IPS-18c (cell line): ENCODE measurements around the gene RASSF7.

Source experiments
- H3K4me3 ChIP-seq: 2 replicates; pipeline ENCODE4 v1.7.0; 2013; ENCODE audit warnings: low read depth, mild to moderate bottlenecking, low read length, moderate library complexity; ENCODE audit not compliant: insufficient read depth
- H3K9me3 ChIP-seq: one replicate; pipeline ENCODE4 v1.6.1; 2013; ENCODE audit warnings: mild to moderate bottlenecking, low read length, moderate library complexity; ENCODE audit not compliant: control insufficient read depth, insufficient read depth

Gene RASSF7

DNA sequence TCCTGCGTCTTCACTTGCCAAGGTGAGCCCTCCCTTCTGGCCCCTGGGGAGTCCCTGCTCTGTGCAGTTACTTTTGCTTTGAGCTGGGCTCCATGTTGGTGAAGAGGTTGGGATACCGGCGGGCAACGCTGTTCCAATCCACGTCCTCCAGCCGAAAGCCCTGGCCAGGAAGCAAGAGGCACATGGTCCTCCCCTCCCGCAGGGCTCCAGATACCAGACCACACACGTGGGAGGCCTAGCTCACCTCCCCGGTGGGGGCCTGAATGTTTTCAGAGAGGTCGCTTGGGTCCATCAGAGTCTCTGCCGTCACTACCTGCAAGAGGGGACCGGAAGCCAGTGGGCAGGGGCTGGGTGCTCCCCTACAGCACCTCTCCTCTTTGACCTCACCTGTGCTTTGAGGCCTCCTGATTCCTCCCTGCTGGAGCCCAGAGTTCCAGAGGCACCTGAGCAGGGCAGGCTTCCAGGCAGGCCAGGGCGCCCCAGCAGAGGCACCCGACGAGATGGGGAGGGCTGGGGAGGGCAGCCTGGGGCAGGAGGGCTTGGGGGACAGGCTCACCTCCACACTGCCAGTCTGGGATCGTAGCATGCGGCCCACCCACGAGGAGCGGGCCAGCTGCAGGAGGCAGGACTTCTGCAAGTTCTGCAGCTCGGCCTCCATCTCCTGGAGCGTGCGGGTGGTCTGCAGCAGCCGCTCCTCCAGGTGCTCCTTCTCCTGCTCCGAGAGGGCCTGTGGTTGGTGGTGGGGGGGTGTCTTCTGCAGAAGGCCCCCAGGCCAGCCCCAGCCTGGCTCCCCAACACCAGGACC, 3.2 kb upstream of the RASSF7 start:
- Histone ChIP-seq H3K9me3 (no peaks in the 10 kb centered on the region), H3K4me3 (no peak overlapping the region)

- H3K4me3 ChIP-seq = no peak overlapping the region
- H3K9me3 ChIP-seq = no peaks in the 10 kb centered on the region
Measured at GRCh38 chr11:558503-558902, 2.3 kb upstream of the RASSF7 start.

DNA sequence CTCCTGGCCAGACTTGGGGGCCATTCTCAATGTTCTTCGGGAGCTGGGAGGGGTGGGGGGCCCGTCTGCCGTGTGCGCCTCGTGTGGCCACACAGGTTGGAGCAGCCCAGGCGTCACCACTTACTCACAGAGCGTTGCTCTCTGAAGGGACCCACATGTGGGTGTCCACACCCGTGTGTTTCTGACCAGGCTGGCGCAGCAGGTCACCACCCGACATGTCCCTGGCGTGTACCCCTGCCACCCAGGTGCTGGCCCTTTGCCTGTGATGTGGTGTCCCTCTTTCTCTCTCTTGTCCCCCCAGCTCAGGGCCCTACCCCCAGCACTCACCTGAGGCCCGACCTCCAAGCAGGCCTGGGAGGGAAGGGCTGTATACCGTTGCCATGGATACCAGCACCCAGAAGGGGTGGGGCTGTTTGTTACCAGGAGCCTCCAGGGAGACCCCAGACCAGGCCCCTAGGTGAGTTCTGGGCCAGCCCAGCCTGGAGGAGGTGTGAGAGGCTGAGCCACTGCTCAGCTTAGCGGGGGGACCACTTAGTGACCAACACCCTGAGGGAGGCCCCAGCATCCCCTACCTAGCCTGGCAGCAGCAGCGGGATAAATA, 1.6 kb upstream of the RASSF7 start:
- no peak overlapping the region for H3K4me3 ChIP-seq
- H3K9me3 ChIP-seq = no peaks in the 10 kb centered on the region

GRCh38 chr11:559712-560304, 962 bp upstream of the RASSF7 start:
- H3K4me3 ChIP-seq = peak overlapping the region; percentile 67

GRCh38 chr11:561148-562003, 606 bp downstream of the RASSF7 start:
- Histone ChIP-seq H3K4me3 (peak overlapping the region; percentile 88), H3K9me3 (no peaks in the 10 kb centered on the region)

More at GRCh38 chr11:559712-560304, 962 bp upstream of the RASSF7 start:
- no peaks in the 10 kb centered on the region for H3K9me3 ChIP-seq

DNA sequence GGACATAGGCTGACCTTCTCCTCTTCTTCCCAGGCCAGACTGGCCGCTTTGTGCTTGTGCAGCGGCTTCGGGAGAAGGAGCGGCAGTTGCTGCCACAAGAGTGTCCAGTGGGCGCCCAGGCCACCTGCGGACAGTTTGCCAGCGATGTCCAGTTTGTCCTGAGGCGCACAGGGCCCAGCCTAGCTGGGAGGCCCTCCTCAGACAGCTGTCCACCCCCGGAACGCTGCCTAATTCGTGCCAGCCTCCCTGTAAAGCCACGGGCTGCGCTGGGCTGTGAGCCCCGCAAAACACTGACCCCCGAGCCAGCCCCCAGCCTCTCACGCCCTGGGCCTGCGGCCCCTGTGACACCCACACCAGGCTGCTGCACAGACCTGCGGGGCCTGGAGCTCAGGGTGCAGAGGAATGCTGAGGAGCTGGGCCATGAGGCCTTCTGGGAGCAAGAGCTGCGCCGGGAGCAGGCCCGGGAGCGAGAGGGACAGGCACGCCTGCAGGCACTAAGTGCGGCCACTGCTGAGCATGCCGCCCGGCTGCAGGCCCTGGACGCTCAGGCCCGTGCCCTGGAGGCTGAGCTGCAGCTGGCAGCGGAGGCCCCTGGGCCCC, 1.4 kb downstream of the RASSF7 start:
- peak overlapping the region; percentile 88 for H3K4me3 ChIP-seq
- no peaks in the 10 kb centered on the region for H3K9me3 ChIP-seq

- no peak overlapping the region for H3K4me3 ChIP-seq
- no peaks in the 10 kb centered on the region for H3K9me3 ChIP-seq
Measured at GRCh38 chr11:563066-563811, 2.5 kb downstream of the RASSF7 start.

DNA sequence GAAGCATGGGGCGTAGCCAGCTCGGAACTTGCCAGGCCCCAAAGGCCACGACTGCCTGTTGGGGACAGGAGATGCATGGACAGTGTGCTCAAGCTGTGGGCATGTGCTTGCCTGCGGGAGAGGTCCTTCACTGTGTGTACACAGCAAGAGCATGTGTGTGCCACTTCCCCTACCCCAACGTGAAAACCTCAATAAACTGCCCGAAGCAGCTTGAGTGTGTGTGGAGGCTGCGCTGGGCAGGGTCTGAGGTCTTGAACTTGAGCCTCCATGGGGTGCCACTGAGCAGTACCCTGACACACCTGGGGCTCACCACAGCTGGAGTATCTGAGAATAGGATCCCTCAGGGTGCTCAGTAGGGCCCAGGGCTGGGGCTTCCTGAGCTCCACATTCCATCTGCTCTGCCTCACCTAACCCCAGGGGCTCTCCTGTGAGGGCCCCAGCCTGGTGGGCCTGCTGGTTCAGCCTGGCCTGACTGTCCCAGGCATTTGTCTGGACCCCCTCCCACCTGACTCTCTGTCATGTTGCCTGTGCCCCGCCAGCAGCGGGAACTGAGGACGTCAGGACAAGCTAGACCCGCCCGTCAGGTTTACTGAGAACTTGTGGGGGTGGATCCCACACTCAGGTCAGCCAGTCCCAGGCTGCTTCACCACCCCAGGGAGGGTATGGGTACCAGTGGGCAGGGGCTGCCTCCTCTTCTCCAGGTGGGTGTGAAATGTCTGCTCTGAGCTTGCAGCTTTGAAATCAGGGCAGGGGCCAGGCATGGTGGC, 3.2 kb downstream of the RASSF7 start:
- Histone ChIP-seq H3K4me3 (no peak overlapping the region), H3K9me3 (no peaks in the 10 kb centered on the region)

DNA sequence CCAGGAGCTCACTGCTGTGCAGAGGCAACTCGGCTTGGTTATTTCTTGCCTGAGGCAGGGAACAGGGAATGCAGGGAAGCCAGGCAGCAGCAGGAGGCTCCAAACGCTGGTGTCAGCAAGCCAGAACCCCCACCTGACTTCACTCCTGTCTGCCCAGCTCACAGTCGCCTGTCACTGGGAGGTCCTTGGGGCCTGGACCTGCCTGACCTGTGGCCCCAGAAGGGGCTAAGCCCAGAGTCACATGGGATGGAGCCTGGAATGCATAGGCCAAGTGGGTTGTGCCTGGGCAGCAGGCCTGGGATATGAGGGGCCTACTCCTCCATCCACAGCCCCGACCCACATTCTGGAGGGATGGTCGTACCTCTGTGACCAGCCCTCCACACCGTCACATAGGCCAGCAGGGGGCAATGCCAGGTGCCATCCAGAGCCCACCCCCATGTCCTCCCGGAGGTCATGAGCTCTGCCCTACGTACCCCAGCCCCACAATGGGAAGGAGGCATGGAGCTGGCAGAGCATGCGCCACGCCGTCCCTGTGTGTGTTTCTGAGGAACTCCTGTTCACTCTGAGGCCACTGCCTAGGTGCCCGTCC, 5.2 kb downstream of the RASSF7 start:
- no peak overlapping the region for H3K4me3 ChIP-seq
- no peaks in the 10 kb centered on the region for H3K9me3 ChIP-seq

DNA sequence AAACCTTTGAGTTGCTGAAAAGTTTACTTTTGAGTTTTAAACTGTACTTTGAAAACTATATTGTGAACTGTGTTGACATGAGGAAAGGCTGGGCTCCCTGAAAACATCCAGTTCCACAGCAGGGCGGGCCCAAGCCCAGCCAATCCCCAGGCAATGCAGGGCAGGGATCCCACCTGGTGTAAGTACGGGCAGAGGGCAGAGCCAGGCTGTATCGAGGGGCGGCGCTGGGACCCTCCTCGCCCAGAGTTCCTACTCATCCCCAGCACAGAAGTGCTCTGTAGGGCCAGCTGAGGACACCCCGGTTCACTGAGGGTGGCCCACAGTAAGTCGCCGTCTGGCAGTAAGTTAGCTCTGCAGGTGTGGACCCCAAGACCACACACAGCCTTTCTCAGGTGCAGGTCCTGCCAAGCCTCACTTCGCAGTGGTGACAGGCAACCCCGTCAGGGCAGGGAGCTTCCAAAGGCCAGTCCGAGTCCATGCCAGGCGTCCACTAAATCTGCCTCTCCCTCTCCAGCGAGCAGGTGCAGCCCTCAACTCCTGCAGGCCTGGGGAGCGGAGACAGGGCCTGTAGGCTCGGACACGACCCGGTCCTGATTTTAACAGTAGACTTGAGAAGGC, 6.3 kb downstream of the RASSF7 start:
- H3K4me3 ChIP-seq = 0 out of 2 replicates have a peak overlapping the region, but pooled peaks have one; percentile 61

DNA sequence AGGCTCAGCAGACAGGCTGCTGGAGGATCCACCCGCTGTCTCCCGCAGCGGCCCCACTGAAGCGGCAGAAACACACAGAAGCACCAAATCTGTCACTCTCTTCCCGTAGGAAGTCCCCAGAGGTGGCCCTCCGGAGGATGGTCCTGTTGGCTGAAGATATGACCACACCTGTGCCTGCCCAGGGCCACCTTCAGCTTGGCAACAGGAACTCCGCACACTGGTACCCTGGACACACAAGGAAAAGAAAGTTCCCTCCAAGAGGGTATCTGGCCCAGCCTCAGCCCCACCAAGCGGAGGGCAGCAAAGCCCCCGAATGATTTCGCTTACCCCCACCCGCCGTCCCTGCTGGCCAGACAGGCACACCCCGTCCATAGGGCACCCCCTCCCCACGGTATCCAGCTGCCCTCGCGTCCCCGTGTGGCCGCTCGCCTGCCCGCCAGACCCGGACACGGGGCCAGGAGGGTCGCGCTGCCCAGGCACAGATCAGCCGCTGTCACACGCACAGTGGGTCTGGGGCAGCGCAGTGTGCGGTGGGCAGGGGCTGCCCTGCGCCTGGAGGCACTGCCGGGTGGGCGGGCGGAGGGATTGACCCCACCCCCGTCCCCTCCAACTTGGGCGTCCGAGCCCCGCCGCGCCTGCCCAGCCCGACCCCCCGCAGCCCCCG, 7.0 kb downstream of the RASSF7 start:
- H3K4me3 ChIP-seq = peak overlapping the region; percentile 61
- no peaks in the 10 kb centered on the region for H3K9me3 ChIP-seq

More for the DNA sequence above, 6.3 kb downstream of the RASSF7 start:
- no peaks in the 10 kb centered on the region for H3K9me3 ChIP-seq

- Histone ChIP-seq H3K4me3 (peak overlapping the region; percentile 61), H3K9me3 (no peaks in the 10 kb centered on the region)
Measured at GRCh38 chr11:568306-569157, 7.8 kb downstream of the RASSF7 start.

DNA sequence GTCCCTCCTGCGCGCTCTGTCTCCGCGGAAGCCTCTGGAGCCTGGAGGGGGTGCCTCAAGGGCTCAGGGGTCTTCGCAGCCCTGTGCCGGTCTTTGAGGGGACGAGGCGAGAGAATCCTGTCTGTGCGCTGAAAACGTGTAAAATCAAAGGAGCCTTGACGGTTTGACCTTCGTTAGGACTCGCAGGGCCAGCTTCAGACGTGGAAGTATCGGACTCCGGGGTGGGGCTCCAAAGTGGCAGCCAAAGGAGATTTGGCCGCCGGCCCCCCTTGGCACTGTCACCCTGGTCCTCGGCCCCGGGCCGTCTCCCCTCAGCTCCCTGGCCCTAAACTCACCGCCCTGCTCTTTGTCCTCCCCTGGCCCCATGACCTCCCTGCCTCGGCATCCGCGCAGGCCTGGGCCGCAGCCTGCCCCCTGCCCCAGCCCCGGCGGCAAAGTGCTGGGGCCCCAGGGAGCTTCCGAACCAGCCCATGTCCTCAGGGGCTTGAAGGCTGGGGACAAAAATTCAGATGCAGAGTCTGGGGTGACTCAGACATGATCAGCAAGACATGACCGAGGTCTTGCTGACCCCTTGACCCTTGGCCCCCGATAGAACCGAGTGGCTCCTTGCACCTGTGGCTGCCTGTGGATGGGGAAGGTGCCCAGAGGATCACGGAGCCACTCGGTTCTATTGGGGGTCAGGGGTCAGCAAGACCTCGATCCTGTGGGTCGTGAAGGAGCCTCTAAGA, 8.6 kb downstream of the RASSF7 start:
- no peaks in the 10 kb centered on the region for H3K9me3 ChIP-seq
- H3K4me3 ChIP-seq = peak overlapping the region; percentile 44
